HG03457 (cell line): ENCODE data around the gene ZNF687.
"Not testable (repeated sequence)": the region's sequence is repeated elsewhere in the genome, so short reads cannot be mapped to it uniquely, and the experiment has no call there.

ENCODE experiments used
- ATAC-seq: cut with Tn5 transposase; IDR thresholded peaks from one replicate; pipeline ENCODE4 v1.9.1; 2021; ENCODE audit warnings: moderate number of reproducible peaks; ENCODE audit not compliant: unreplicated experiment

Gene ZNF687

DNA sequence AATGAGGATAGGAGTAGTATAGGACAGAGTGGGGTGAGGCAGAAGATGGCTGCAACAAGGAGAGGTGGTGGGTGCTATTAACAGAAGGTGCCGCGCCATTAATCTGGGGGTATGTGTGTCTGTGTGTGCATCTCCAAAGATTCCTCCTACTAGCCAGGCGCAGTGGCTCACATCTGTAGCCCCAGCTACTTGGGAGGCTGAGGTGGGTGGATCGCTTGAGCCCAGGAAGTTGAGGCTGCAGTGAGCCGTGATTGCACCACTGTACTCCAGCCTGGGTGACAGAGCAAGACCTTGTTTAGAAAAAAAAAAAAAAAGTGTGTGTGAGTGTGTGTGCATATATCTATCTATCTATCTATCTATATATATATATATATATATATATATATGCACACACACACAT lies 6.8 kb upstream of the ZNF687 start:
- ATAC-seq: not testable (repeated sequence)

DNA sequence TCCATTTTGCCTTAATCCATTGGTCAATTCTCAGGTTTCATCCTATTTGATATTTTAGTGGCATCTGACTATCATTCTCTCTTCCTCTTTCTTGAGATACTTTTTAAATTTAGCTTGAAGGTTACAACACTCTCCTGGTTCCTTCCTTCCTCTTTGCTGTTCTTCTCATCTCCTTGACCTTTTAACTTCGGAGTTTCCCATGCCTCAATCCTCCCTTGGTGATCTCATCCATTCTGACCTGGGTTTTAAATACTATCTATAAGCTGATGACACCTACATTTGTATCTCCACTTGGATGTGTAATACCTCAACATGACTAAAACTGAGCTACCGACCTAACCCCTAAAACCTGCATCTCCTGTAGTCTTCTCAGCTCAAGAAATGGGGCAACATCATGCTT lies 4.8 kb upstream of the ZNF687 start:
- no peak for ATAC-seq

DNA sequence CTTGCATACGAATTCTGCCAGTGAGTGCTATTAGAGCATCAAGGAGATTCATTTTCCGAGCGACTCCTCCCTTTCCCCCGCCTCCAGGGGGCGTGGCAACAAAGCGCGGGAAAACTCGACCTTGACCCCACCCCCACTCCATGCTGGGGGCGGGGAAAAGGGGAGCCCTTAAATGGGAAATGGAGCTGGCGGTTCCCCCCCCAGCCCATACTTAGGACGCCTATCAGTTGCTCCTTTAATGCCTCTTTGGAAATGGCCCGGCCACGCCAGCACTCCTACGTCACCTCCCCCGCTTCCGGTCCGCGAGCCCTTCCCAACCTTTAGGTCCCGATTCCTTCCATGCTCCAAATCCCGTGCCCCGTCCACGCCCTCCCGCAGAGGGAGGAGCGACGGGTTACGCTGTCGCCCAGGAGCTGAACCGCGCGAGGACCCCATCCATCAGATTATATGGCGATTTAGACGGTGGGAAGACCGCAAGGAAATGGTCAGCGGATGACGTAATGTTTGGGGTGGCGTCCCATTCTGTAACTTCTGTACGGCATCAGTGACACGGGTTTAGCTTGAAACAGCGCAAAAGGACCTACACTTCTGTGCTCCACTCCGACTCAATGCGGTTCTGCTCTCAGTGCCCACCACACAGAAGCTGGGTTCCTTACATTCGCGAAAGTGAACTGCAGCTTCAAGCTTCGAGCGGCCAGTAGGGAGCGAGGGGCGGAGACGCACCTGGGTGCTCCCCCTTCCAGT lies 702 bp upstream of the ZNF687 start:
- ATAC-seq: peak; percentile 24

DNA sequence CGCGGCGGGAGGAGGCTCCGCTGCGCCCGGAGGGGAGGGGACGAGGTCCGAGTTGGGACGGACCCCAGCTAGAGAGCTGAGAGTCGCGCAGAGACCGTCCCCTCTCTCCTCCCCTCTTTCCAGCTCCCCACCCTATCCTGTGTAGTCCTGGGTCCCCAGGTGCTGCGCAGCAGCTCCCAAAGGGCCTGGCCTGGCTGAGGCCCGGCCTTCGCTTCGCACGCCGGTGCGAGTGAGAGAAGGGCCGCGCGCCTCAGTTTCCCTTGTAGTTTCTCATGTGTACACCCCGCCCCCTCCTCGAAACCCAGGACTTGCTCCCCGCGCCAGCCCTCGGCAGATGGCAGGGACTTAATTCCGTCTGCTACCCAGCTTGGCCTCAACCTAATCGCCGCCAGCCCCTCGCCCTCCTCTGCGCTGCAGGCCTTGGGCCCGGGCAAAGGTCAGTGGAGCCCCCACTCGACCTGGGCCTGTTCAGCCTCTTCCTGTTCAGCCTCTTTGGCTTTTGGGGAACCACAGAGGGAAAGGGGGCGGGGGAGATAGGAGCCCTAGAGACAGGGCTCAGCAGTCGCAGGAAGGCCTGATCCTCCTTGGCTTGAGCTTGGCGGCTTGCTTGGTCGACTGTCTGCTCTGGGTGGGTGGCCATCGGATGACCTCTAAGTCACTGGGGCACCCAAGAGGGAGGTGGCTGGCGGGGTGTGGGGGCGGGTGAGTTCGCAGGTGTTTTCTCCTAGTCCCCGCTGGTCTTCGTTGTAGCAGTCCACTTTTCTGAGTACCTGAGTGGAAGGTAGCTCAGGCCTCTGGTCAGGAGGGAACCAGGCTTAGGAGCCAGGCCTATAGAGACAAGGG lies 1.0 kb downstream of the ZNF687 start:
- no peak for ATAC-seq

DNA sequence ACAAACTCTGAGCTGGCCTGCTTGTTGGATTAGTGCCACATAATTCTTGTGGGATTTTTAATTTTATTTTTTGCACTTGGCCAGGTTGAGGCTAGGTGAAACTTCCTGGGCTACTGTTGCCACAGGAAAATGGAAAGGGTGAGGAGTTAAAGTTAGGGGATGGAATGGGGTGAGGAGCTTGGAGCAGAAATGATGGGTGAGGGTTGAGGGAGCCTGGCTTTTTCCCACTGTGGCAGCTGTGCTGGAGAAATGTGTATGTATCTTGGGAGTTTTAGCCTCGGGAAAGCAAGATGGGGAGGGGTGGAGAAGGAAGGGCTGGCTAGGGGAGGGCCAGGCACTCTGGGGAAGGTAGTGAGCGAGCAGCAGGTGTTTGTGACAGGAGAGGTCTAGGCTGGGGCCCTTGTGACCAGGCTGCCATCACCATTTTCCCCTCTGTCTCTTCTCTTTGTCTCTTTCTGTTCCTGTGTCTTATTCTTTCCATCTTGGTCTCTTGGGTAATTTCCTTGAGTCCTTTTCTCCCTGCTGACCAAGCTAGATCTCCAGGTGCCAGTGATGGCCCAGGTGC lies 2.0 kb downstream of the ZNF687 start:
- ATAC-seq: no peak

DNA sequence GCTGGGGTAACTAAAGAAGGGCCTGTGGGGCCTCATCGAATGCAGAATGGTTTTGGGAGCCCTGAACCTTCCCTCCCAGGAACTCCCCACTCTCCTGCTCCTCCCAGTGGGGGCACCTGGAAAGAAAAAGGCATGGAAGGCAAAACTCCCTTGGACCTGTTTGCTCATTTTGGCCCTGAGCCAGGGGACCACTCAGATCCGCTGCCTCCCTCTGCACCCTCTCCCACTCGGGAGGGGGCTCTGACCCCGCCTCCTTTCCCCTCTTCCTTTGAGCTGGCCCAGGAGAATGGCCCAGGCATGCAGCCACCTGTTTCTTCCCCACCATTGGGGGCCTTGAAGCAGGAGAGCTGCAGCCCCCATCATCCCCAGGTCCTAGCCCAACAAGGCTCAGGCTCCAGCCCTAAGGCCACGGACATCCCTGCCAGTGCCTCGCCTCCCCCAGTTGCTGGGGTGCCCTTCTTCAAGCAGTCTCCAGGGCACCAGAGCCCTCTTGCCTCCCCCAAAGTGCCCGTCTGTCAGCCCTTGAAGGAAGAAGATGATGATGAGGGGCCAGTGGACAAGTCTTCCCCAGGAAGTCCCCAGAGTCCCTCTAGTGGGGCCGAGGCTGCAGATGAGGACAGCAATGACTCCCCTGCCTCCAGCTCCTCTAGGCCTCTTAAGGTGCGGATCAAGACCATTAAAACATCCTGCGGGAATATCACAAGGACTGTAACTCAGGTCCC lies 4.7 kb downstream of the ZNF687 start:
- no peak for ATAC-seq

DNA sequence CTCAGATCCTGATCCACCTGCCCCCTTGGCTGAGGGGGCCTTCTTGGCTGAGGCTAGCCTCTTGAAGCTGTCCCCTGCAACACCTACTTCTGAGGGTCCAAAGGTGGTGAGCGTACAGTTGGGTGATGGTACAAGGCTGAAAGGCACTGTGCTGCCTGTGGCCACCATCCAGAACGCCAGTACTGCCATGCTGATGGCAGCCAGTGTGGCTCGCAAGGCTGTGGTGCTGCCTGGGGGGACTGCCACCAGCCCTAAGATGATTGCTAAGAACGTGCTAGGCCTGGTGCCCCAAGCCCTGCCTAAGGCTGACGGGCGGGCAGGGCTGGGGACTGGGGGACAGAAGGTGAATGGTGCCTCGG lies 5.2 kb downstream of the ZNF687 start:
- no peak for ATAC-seq

DNA sequence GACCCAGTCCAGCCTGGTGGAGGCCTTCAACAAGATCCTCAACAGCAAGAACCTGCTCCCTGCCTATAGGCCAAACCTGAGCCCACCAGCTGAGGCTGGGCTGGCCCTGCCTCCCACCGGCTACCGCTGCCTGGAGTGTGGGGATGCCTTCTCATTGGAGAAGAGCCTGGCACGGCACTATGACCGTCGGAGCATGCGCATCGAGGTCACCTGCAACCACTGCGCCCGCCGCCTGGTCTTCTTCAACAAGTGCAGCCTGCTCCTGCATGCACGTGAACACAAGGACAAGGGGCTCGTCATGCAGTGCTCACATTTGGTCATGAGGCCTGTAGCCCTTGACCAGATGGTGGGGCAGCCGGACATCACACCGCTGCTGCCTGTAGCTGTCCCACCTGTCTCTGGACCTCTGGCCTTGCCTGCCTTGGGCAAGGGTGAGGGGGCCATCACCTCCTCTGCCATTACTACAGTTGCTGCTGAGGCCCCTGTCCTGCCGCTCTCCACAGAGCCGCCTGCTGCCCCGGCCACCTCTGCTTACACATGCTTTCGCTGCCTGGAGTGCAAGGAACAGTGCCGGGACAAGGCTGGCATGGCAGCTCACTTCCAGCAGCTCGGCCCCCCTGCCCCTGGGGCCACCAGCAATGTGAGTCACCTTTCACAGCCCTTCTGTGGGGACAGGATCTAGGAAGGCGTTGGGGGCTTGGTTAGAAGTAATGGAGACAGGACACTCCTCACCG lies 5.8 kb downstream of the ZNF687 start:
- no peak for ATAC-seq

DNA sequence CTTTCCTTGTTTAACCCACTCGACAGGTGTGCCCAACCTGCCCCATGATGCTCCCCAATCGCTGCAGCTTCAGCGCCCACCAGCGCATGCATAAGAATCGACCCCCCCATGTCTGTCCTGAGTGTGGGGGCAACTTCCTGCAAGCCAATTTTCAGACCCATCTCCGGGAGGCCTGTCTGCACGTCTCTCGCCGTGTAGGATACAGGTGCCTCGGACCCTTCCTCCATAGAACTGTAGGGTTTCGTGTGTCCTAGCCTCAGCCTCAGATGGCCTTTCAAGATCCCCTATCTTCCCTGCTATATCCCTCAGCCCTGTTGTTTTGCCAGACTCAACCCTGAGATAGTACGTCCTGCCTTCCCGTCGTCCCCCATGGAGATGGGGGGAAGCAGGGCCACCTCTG lies 6.4 kb downstream of the ZNF687 start:
- ATAC-seq: no peak

DNA sequence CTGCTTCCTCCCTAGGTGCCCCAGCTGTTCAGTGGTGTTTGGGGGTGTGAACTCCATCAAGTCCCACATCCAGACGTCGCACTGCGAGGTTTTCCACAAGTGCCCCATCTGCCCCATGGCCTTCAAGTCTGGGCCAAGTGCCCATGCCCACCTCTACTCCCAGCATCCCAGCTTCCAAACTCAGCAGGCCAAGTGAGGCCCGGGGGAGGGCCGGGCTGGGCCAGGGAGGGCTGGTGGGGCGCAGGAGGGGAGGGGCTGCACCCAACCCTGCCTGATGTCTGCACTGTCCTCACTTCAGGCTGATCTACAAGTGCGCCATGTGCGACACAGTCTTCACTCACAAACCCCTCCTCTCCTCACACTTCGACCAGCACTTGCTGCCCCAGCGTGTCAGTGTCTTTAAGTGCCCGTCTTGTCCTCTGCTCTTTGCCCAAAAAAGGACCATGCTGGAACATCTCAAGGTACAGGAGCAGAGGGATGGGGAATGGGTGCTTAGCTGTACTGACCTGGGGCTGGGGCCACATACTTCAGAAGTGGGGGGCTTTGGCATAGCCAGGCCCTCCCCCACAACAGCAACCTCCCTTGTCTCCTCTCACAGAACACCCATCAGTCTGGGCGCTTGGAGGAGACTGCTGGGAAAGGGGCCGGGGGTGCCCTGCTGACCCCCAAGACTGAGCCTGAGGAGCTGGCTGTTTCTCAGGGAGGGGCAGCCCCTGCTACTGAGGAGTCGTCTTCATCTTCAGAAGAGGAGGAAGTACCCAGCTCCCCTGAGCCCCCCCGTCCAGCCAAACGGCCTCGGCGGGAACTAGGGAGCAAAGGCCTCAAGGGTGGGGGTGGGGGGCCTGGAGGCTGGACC lies 7.2 kb downstream of the ZNF687 start:
- ATAC-seq: no peak

DNA sequence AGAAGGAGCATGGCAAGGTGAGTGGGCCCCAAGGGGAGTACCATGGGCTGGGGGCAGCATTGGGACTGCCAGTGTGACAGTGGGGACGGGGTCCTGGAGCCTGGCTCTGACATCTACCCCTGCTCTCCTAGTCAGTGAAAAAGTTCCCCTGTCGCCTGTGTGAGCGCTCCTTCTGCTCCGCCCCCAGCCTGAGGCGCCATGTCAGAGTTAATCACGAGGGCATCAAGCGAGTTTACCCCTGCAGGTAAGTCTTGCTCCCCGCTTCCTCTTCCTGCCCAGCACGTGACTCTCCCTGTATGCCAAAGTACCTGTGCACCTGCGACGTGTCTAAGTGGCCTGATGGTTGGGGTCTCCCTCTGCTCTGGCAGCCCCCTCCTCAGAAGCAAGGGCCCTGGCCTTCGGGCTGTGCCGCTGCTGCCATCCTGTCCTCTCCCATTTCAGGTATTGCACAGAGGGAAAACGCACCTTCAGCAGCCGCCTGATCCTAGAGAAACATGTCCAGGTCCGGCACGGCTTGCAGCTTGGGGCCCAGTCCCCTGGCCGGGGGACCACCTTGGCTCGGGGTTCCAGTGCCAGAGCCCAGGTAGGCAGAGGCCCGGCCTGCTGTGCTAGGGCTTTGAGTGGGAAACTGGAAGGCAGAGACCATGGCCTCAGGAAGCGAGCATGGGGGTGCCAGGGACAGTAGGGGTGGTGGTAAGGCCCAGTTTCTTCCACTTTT lies 8.1 kb downstream of the ZNF687 start:
- ATAC-seq: no peak

DNA sequence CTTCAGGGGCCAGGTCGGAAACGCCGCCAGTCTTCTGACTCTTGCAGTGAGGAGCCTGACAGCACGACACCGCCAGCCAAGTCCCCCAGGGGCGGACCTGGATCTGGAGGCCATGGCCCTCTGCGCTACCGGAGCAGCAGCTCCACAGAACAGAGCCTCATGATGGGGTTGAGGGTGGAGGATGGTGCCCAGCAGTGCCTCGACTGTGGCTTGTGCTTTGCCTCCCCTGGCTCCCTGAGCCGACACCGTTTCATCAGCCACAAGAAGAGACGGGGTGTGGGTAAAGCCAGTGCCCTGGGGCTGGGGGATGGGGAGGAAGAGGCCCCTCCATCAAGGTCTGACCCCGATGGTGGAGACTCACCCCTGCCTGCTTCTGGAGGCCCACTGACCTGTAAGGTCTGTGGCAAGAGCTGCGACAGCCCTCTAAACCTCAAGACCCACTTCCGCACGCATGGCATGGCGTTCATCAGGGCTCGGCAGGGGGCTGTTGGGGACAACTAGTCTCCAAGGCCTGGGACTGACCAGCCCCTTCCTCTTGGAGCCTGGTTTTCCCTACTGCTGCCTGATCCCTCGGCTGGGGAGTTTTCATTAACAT lies 8.7 kb downstream of the ZNF687 start:
- no peak for ATAC-seq

DNA sequence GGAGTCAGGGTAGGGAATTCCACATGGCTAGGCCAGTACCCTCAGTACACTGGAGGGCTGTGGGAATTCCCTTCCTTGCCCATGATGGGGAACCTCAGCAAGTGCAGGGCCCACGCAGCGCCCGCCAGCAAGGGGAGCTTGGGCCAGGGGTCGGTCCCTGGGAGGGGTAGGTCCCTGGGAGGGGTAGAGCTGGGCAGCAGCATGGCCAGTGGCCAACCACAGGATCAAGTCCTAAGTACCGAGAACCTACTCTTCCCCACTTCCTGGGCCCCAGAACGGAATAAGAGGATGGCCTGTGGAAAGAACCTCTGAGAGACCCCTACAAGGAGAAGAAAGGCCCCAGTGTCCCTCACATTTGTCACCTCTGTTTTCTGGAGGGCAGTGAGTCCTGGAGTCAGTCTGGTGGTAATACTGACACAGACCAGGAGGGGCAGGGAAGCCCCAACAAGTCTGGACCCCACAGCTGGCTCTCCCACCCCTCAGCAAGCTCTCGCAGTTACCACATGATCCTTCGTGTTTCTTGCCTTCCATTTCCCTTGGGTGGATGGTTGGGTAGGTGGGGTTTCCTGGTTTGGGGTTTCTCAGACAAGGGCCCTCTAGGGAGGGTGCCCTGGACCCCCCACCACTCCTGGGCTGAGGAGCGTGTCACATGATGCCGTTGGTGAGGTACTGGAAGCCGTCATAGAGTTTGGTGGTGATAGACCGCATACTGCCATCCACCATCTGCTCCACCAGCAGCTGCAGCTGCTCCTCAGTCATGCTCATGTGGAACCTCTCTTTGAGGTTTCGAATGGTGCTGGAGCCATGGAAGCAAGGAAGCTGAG lies 10.3 kb downstream of the ZNF687 start:
- ATAC-seq: no peak

DNA sequence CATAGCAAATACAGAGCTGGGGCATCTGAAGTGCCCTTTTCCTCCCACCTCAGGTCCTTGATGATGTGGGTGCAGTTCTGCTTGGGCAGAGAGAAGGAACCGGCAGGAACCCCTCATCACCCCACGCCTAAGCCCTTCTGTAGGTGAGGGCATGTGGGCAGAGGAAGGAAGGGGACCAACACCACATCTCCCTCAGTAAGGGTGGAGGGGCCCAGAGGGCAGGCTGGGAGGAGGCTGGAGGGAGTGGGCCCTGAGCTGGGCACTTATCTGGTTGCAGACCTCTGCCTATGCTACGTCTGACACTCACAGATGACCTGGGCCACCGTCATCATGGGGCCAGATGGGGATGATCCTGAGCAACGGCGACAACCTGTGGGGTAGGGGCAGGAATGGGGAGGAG lies 11.0 kb downstream of the ZNF687 start:
- no peak for ATAC-seq

DNA sequence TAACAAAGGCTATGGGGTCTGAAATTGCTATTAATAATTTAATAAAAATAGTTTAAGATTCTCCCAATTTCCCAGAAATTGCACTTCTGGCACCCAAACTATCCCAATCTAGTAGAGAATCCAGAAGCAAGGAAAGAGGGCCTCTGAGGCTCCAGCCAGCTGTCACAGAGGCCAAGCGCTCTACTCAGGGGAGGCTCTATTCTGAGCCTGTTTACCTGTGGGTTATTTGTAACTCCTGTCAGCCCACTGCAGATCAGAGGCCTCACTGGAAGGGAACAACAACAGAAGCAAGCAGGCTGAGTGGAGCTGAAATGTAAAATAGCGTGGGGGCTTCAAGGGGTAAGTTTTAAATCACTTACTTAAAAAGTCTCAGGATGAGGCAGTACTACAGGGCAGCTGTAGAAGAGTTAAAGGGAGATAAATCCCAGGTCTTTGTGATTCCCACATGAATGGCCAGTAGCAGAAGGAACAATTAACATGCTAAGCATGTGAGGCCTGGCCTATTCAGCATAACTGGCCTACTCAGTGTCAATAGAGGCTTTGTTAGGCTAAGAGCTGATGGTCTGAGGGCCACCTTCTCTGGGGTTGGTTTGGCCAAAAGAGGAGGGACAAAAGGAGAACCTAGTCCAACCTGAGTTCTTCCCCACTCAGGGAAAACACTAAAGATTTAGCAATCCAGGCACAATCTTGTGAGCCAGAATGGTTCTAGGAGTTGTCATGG lies 12.8 kb downstream of the ZNF687 start:
- no peak for ATAC-seq

DNA sequence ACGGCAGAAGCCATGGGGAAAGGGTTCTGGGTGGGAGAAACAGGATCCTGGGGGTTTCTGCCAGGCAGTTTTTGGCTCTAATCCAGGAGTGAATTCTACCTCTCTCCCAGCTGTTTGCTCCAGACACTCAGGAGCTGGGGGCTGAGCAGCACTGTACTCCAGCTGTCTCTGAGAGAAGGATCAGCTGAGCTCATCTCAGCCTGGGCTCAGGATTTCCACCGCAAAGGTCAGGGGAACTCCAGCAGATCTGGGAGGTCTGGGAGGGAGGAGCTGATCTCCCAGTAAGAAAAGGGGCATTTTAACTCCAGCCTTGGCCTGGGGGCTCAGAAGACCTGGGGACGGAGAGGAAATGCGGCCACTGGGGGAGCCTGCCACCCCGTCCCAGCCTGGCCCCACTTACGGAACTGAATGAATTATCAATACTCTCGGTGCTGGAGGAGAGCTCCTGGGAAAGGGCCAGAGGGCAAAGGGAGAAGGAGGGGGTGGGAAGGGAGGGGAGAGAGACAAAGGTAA lies 27.8 kb downstream of the ZNF687 start:
- no peak for ATAC-seq

DNA sequence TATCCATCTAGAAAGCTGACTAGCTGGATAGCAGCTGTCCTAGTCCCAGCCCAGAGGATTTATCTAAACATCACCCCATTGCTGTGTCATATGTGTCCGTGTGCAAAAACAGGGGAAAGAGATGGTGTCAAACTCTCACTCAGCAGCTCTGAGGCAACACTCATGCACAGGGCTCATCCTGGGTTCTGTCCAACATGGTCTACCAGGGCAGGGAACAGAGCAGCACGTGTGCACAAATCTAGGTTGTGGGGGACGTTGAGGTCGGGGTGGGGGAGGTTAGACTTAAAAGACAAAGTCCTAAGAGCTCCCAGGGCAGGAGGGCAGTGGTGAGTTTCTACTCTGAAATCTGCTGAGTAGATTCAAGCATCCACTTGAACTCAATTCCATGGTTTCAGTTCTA lies 28.9 kb downstream of the ZNF687 start:
- no peak for ATAC-seq
